HCT116 (cell line): ENCODE data around the gene SCG3.
"Not testable (repeated sequence)": the region's sequence is repeated elsewhere in the genome, so short reads cannot be mapped to it uniquely, and the experiment has no call there.

ENCODE experiments used
- CTCF ChIP-seq, 3 experiments: fragments of 200-600 bp in 1 of 3; sonication (generic) in 1 of 3; IDR thresholded peaks in 2 of 3; conservative IDR thresholded peaks in 1 of 3; 2 replicates each; pipeline ENCODE4 v1.5.1; 2012 to 2017; ENCODE audit warnings: low read depth in 2 of 3, low read length in 2 of 3, antibody characterized with exemption in 1 of 3, borderline replicate concordance in 1 of 3, control low read depth in 1 of 3, mild to moderate bottlenecking in 1 of 3, mixed read lengths in 1 of 3, mixed run types in 1 of 3, moderate library complexity in 1 of 3; ENCODE audit not compliant: insufficient read depth in 1 of 3
- EGR1 ChIP-seq: IDR thresholded peaks from 2 replicates; pipeline ENCODE4 v1.6.1; 2012; ENCODE audit warnings: low read depth
- EZH2 ChIP-seq: fragments of 200-600 bp; sonication (generic); IDR thresholded peaks from 2 replicates; pipeline ENCODE4 v1.6.1; 2017; ENCODE audit warnings: antibody characterized with exemption, mixed run types
- EZH2phosphoT487 ChIP-seq: fragments of 200-600 bp; IDR thresholded peaks from 2 replicates; pipeline ENCODE4 v1.6.1; 2018; ENCODE audit warnings: antibody characterized with exemption, borderline replicate concordance
- MAX ChIP-seq: IDR thresholded peaks from 2 replicates; pipeline ENCODE4 v1.6.1; 2012
- POLR2AphosphoS5 ChIP-seq: IDR thresholded peaks from 2 replicates; pipeline ENCODE4 v1.6.1; 2011; ENCODE audit warnings: mild to moderate bottlenecking, low read depth, low read length, moderate library complexity
- REST ChIP-seq: IDR thresholded peaks from 2 replicates; pipeline ENCODE4 v1.6.1; 2012; ENCODE audit warnings: low read depth
- SRF ChIP-seq: IDR thresholded peaks from 2 replicates; pipeline ENCODE4 v1.6.1; 2012; ENCODE audit warnings: low read depth
- YY1 ChIP-seq: IDR thresholded peaks from 2 replicates; pipeline ENCODE4 v1.6.1; 2011; ENCODE audit warnings: low read length, low read depth, moderate library complexity, mild to moderate bottlenecking; ENCODE audit not compliant: insufficient replicate concordance; ENCODE audit errors: extremely low read depth

GRCh38 chr15:51655401-51656057 lies 25.8 kb upstream of the SCG3 start:
- not testable (repeated sequence) for TF ChIP-seq CTCF (IDR thresholded peaks at IDR 0.05 in 2 of 3, conservative IDR thresholded peaks at IDR 0.05 in 1 of 3; ENCODE audit: borderline replicate concordance in 1 of 3, insufficient read depth in 1 of 3, low read depth in 2 of 3, low read length in 2 of 3); REST; MAX; POLR2AphosphoS5; YY1; SRF; EZH2; EGR1; EZH2phosphoT487
